NB4 (cell line): ENCODE results near the gene RAI1.

ENCODE experiments used
- MYC ChIP-seq: IDR thresholded peaks from 2 replicates; pipeline ENCODE4 v1.6.1; 2011; ENCODE audit warnings: low read depth, low read length
- POLR2A ChIP-seq: IDR thresholded peaks from 2 replicates; pipeline ENCODE4 v1.6.1; 2011; ENCODE audit warnings: mild to moderate bottlenecking; ENCODE audit not compliant: insufficient read length; ENCODE audit errors: extremely low read depth
- TF ChIP-seq, protein P1 (sequence below): IDR thresholded peaks from one replicate; pipeline ENCODE4 v1.5.1; 2012; ENCODE audit warnings: low read depth, low read length
- TF ChIP-seq, protein P2 (sequence below): IDR thresholded peaks from 2 replicates; pipeline ENCODE4 v1.6.1; 2011; ENCODE audit warnings: low read depth, low read length

DNA sequence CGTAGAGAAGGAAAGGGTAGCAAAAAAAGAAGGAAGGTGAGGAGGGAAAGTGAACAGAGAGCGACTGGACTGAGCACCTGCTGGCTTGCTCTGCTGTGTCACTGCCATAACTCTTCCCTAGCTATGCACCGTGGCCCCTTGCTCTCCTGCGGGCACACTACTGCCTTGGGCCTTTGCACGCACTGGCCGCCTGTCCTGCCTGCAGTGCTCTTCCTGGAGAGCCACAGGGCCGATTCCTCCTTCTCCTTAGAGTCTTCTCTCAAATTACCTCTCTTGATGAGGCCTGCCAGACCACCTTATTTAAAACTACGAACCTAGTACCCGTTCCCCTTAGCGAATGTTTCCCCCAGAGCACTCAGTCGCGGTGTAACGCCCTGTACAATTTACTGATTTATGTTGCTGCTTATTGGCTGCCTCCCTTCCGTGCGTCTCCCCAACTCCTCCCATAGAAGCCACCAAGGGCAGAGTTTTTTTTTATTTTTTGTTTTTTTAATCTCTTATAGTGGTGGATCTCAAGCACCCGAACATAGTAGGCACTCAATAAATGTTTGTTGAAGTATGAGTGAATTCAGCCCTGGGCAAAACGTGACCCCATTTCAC lies 70.3 kb downstream of the RAI1 start:
- TF ChIP-seq, protein P1, sequence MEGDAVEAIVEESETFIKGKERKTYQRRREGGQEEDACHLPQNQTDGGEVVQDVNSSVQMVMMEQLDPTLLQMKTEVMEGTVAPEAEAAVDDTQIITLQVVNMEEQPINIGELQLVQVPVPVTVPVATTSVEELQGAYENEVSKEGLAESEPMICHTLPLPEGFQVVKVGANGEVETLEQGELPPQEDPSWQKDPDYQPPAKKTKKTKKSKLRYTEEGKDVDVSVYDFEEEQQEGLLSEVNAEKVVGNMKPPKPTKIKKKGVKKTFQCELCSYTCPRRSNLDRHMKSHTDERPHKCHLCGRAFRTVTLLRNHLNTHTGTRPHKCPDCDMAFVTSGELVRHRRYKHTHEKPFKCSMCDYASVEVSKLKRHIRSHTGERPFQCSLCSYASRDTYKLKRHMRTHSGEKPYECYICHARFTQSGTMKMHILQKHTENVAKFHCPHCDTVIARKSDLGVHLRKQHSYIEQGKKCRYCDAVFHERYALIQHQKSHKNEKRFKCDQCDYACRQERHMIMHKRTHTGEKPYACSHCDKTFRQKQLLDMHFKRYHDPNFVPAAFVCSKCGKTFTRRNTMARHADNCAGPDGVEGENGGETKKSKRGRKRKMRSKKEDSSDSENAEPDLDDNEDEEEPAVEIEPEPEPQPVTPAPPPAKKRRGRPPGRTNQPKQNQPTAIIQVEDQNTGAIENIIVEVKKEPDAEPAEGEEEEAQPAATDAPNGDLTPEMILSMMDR, result no peak
- TF ChIP-seq POLR2A (no peak), MYC (no peak)
- TF ChIP-seq, protein P2, sequence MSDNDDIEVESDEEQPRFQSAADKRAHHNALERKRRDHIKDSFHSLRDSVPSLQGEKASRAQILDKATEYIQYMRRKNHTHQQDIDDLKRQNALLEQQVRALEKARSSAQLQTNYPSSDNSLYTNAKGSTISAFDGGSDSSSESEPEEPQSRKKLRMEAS, result peak; percentile 29; the same call in 1 of the 2 replicates
